Caco-2 (cell line): ENCODE measurements around the gene POLR2L. TPM values are rescaled to one million over a fixed set of nuclear protein-coding genes. Genes with fewer than 3 reads are reported as not detected.

Experiments
- BruUV-seq: library from RNA; stranded (reverse); fragments of 400-500 nt; replicated peaks from 2 replicates; lab custom pipeline; 2021; lab: Mats Ljungman, UMichigan
- CTCF ChIA-PET: fragments of 300-600 bp; sonication (Branson Sonifier 250); formaldehyde crosslinking; loops from one replicate; lab custom pipeline; 2022; ENCODE audit warnings: antibody characterized with exemption; lab: Charles Lee
- POLR2A ChIA-PET: fragments of 300-600 bp; sonication (Branson Sonifier 250); formaldehyde crosslinking; loops from one replicate; lab custom pipeline; 2022; ENCODE audit warnings: antibody characterized with exemption; lab: Charles Lee
- DNase-seq, 2 experiments: peaks; one replicate each; pipeline versions ENCODE4 v3.0.0 to v3.0.0-alpha.2; 2020 to 2022
- H3K27me3 ChIP-seq: replicated peaks from 2 replicates; pipeline ENCODE4 v1.6.0; 2011; ENCODE audit warnings: low read length; ENCODE audit not compliant: control insufficient read depth, insufficient read depth
- H3K36me3 ChIP-seq: 2 replicates; pipeline ENCODE4 v1.5.1; 2011; ENCODE audit warnings: low read length; ENCODE audit not compliant: control insufficient read depth, insufficient read depth
- H3K4me1 ChIP-seq: fragments of 250-450 bp; sonication (Bioruptor Pico); 2 replicates; pipeline ENCODE4 v1.5.1; 2020; ENCODE audit warnings: mild to moderate bottlenecking
- H3K4me3 ChIP-seq: 2 replicates; pipeline ENCODE4 v1.5.1; 2011; ENCODE audit warnings: low read depth, mild to moderate bottlenecking, control low read depth, low read length
- H3K9me3 ChIP-seq: fragments of 250-450 bp; sonication (Bioruptor Pico); 2 replicates; pipeline ENCODE4 v1.5.1; 2020; ENCODE audit warnings: mild to moderate bottlenecking, moderate library complexity
- H3K27ac Mint-ChIP-seq: one replicate; pipeline ENCODE4 v1.8.0; 2022; ENCODE audit warnings: mixed read lengths; ENCODE audit not compliant: unreplicated experiment
- H3K27me3 Mint-ChIP-seq: one replicate; pipeline ENCODE4 v1.8.0; 2022; ENCODE audit warnings: mixed read lengths; ENCODE audit not compliant: insufficient read depth, unreplicated experiment
- H3K36me3 Mint-ChIP-seq: one replicate; pipeline ENCODE4 v1.8.0; 2022; ENCODE audit warnings: mild to moderate bottlenecking, mixed read lengths; ENCODE audit not compliant: insufficient read depth, unreplicated experiment
- H3K4me1 Mint-ChIP-seq: one replicate; pipeline ENCODE4 v1.8.0; 2022; ENCODE audit warnings: low read depth, mixed read lengths; ENCODE audit not compliant: unreplicated experiment
- H3K4me3 Mint-ChIP-seq: one replicate; pipeline ENCODE4 v1.8.0; 2022; ENCODE audit warnings: mild to moderate bottlenecking, moderate library complexity, mixed read lengths; ENCODE audit not compliant: unreplicated experiment
- H3K9me3 Mint-ChIP-seq: one replicate; pipeline ENCODE4 v1.8.0; 2022; ENCODE audit warnings: mixed read lengths; ENCODE audit not compliant: unreplicated experiment
- intact Hi-C: fragments of 100-400 bp; cut with micrococcal nuclease; formaldehyde crosslinking; loops from one replicate; pipeline ENCODE4 v1.10.0; 2022; ENCODE audit not compliant: unreplicated experiment
- total RNA-seq: library from RNA; stranded (reverse); gene quantifications from 2 replicates; pipeline ENCODE4 v1.2.3, GENCODE V29; 2022
- TF ChIP-seq, protein P1 (sequence below), 2 experiments: fragments of 200-600 bp in 1 of 2; IDR thresholded peaks; 1 replicate in 1 of 2; 2 replicates in 1 of 2; pipeline versions ENCODE4 v1.5.1 to v1.8.0; 2011 to 2022; ENCODE audit warnings: antibody characterized with exemption in 1 of 2, control low read depth in 1 of 2, inconsistent platforms in 1 of 2, low read depth in 1 of 2, low read length in 1 of 2, mild to moderate bottlenecking in 1 of 2, moderate library complexity in 1 of 2; ENCODE audit not compliant: insufficient read depth in 1 of 2, severe bottlenecking in 1 of 2, unreplicated experiment in 1 of 2

POLR2L gene
- total RNA-seq, 1 experiment from 2014 or later = 139 TPM

GRCh38 chr11:839280-839623, 3.1 kb downstream of the POLR2L start:
- H3K36me3 Mint-ChIP-seq = peaks cover 78% of the 10 kb centered on the region
- no peak overlapping the region for H3K4me3 ChIP-seq
- peak overlapping the region; percentile 78 for H3K27ac Mint-ChIP-seq
- H3K4me3 Mint-ChIP-seq = no peak overlapping the region
- H3K27me3 ChIP-seq = no peaks in the 10 kb centered on the region
- H3K9me3 Mint-ChIP-seq = no peaks in the 10 kb centered on the region
- CTCF ChIA-PET = interaction anchor here (1.6 kb wide), 1 partner anchor 10 kb away, joined by 4 read pairs; no protein-coding TSS in a partner anchor
- H3K4me1 ChIP-seq = peaks cover 24% of the 10 kb centered on the region
- no peak for DNase-seq
- H3K27me3 Mint-ChIP-seq = no peaks in the 10 kb centered on the region
- H3K36me3 ChIP-seq = peaks cover 8% of the 10 kb centered on the region
- no TSS peak for BruUV-seq
- intact Hi-C loops = no loop called here
- H3K4me1 Mint-ChIP-seq = peaks cover 18% of the 10 kb centered on the region
- TF ChIP-seq, protein P1, sequence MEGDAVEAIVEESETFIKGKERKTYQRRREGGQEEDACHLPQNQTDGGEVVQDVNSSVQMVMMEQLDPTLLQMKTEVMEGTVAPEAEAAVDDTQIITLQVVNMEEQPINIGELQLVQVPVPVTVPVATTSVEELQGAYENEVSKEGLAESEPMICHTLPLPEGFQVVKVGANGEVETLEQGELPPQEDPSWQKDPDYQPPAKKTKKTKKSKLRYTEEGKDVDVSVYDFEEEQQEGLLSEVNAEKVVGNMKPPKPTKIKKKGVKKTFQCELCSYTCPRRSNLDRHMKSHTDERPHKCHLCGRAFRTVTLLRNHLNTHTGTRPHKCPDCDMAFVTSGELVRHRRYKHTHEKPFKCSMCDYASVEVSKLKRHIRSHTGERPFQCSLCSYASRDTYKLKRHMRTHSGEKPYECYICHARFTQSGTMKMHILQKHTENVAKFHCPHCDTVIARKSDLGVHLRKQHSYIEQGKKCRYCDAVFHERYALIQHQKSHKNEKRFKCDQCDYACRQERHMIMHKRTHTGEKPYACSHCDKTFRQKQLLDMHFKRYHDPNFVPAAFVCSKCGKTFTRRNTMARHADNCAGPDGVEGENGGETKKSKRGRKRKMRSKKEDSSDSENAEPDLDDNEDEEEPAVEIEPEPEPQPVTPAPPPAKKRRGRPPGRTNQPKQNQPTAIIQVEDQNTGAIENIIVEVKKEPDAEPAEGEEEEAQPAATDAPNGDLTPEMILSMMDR (IDR thresholded peaks at IDR 0.05; ENCODE audit: insufficient read depth in 1 of 2, low read depth in 1 of 2, low read length in 1 of 2, severe bottlenecking in 1 of 2, unreplicated experiment in 1 of 2) = no peak
- no peaks in the 10 kb centered on the region for H3K9me3 ChIP-seq
- POLR2A ChIA-PET = interaction anchor here (0.5 kb wide), 2 partner anchors 20 to 404 kb away, joined by 6 read pairs; partner anchors contain the start of gene PNPLA2

DNA sequence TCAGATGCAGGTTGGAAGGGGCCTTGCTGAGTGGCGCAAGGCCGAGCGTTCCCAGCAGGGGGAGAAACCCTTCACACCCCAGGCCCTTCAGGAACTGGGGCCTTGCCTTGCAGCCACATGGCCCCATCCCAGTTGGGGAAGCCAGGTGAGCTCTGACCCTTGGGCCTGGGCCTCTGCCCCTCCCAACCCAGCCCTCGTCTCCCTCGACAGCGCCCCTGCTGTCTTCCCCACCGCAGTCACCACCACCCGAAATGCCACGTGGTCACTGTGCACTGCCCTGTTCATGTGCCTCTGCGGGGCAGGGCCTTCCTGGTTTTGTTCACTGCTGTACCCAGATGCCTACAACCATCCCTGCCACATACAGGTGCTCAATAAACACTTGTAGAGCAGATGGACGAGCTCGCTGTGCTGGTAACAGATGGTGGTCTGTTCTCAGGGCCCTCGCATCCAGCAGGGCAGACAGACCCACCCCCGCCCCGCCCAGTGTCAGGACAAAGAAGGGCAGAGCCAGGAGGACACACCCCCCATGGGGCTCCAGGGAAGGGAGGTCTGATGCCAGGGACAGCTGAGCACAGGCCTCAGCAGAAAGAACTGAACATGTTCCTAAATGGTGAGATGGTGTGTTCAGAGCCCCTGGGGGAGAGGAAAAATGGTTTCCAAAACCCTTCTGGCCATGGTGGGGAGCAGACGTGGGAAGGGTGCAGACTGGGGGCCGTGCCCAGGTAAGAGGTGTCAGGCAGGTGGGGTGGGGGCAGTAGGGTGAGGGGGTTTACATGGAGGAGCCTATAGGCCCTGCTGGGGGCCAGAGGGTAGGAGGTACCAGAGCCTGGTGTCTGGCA, 3.7 kb downstream of the POLR2L start:
- no peaks in the 10 kb centered on the region for H3K9me3 Mint-ChIP-seq
- POLR2A ChIA-PET = interaction anchor here (0.5 kb wide), 2 partner anchors 20 to 403 kb away, joined by 6 read pairs; partner anchors contain the start of gene PNPLA2
- TF ChIP-seq, protein P1 (IDR thresholded peaks at IDR 0.05; ENCODE audit: insufficient read depth in 1 of 2, low read depth in 1 of 2, low read length in 1 of 2, severe bottlenecking in 1 of 2, unreplicated experiment in 1 of 2) = peak; percentile 27 to 41
- Histone ChIP-seq H3K4me3 (no peak overlapping the region), H3K27me3 (no peaks in the 10 kb centered on the region), H3K4me1 (peaks cover 23% of the 10 kb centered on the region), H3K9me3 (no peaks in the 10 kb centered on the region), H3K36me3 (peaks cover 8% of the 10 kb centered on the region)
- BruUV-seq = TSS peak; percentile 24
- H3K27ac Mint-ChIP-seq = peak overlapping the region; percentile 78
- no peaks in the 10 kb centered on the region for H3K27me3 Mint-ChIP-seq
- peak in 1 of 2 experiments; percentile 63 for DNase-seq
- CTCF ChIA-PET = interaction anchor here (0.6 to 1.6 kb wide), 2 partner anchors 9 to 270 kb away, joined by 4 to 5 read pairs; no protein-coding TSS in a partner anchor
- peaks cover 84% of the 10 kb centered on the region for H3K36me3 Mint-ChIP-seq
- H3K4me3 Mint-ChIP-seq = no peak overlapping the region
- intact Hi-C loops = no loop called here
- peaks cover 18% of the 10 kb centered on the region for H3K4me1 Mint-ChIP-seq

DNA sequence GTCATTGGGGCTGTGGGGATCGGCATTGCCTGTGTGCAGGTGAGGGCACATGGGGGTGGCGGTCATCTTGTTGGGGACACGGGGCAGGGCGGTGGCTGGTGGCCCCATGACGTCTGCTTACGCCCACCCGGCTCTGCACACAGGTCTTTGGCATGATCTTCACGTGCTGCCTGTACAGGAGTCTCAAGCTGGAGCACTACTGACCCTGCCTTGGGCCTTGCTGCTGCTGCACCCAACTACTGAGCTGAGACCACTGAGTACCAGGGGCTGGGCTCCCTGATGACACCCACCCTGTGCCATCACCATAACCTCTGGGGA, 4.4 kb downstream of the POLR2L start:
- peaks cover 18% of the 10 kb centered on the region for H3K4me1 Mint-ChIP-seq
- peaks cover 23% of the 10 kb centered on the region for H3K4me1 ChIP-seq
- ChIA-PET POLR2A (interaction anchor here (0.6 kb wide), 1 partner anchor 29 kb away, joined by 4 read pairs; no protein-coding TSS in a partner anchor), CTCF (interaction anchor here (0.6 to 1.6 kb wide), 2 partner anchors 9 to 270 kb away, joined by 4 to 5 read pairs; no protein-coding TSS in a partner anchor)
- no TSS peak for BruUV-seq
- H3K4me3 Mint-ChIP-seq = no peak overlapping the region
- DNase-seq = no peak
- no peak overlapping the region for H3K4me3 ChIP-seq
- intact Hi-C loops = no loop called here
- H3K27ac Mint-ChIP-seq = no peak overlapping the region
- TF ChIP-seq, protein P1 (IDR thresholded peaks at IDR 0.05; ENCODE audit: insufficient read depth in 1 of 2, low read depth in 1 of 2, low read length in 1 of 2, severe bottlenecking in 1 of 2, unreplicated experiment in 1 of 2) = no peak
- no peaks in the 10 kb centered on the region for H3K27me3 Mint-ChIP-seq
- no peaks in the 10 kb centered on the region for H3K9me3 ChIP-seq
- peaks cover 8% of the 10 kb centered on the region for H3K36me3 ChIP-seq
- peaks cover 84% of the 10 kb centered on the region for H3K36me3 Mint-ChIP-seq
- H3K9me3 Mint-ChIP-seq = no peaks in the 10 kb centered on the region
- H3K27me3 ChIP-seq = no peaks in the 10 kb centered on the region
